ENCODE data around the gene CBX7. TPM values are rescaled to one million over a fixed set of nuclear protein-coding genes. Genes with fewer than 3 reads are reported as not detected.

CBX7 gene
- total and polyA plus RNA-seq, 2 experiments from 2014 or later = 2.6 to 11.5 TPM

DNA sequence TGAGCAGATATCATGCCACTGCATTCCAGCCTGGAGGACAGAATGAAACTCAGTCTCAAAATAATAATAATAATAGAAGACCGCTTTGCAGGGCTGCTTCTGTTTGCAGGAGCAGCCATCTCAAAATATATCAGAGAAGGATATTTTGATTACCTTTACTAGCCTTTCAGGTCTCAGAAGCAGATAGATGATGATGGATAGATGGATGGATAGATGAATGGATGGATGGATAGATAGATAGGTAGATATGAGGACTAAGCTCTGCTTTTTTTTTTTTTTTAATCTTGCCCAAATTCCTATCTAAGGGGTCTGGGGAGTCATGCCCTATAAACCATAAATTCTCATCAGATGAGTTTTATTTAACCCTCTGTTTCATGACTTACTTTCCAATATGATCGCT lies 36.9 kb downstream of the CBX7 start:
- Mint-ChIP-seq H3K36me3 (ENCODE audit: low read depth) (no peaks in the 10 kb centered on the region), H3K27ac (no peak overlapping the region), H3K27me3 (ENCODE audit: insufficient read depth, low read depth, poor library complexity) (peaks cover 12% of the 10 kb centered on the region), H3K9me3 (no peaks in the 10 kb centered on the region), H3K4me3 (no peak overlapping the region), H3K4me1 (peaks cover 42% of the 10 kb centered on the region)
- peaks cover 37% of the 10 kb centered on the region for H3K27me3 ChIP-seq (ENCODE audit: insufficient read depth)
- TF ChIP-seq ZNF114 (CRISPR knock-in tag; IDR thresholded peaks at IDR 0.05) (no peak), POLR2AphosphoS5 (IDR thresholded peaks at IDR 0.05; ENCODE audit: low read depth) (no peak), EZH2 (IDR thresholded peaks at IDR 0.05; ENCODE audit: low read depth, unreplicated experiment) (no peak), ZNF331 (CRISPR knock-in tag; IDR thresholded peaks at IDR 0.05; ENCODE audit: low read depth) (no peak), CREB1 (CRISPR knock-in tag; IDR thresholded peaks at IDR 0.05; ENCODE audit: low read depth) (no peak), EZH2phosphoT487 (IDR thresholded peaks at IDR 0.05; ENCODE audit: unreplicated experiment) (no peak), JUNB (IDR thresholded peaks at IDR 0.05; ENCODE audit: unreplicated experiment) (no peak), ZNF462 (CRISPR knock-in tag; IDR thresholded peaks at IDR 0.05) (no peak)
- TF ChIP-seq, protein P1, sequence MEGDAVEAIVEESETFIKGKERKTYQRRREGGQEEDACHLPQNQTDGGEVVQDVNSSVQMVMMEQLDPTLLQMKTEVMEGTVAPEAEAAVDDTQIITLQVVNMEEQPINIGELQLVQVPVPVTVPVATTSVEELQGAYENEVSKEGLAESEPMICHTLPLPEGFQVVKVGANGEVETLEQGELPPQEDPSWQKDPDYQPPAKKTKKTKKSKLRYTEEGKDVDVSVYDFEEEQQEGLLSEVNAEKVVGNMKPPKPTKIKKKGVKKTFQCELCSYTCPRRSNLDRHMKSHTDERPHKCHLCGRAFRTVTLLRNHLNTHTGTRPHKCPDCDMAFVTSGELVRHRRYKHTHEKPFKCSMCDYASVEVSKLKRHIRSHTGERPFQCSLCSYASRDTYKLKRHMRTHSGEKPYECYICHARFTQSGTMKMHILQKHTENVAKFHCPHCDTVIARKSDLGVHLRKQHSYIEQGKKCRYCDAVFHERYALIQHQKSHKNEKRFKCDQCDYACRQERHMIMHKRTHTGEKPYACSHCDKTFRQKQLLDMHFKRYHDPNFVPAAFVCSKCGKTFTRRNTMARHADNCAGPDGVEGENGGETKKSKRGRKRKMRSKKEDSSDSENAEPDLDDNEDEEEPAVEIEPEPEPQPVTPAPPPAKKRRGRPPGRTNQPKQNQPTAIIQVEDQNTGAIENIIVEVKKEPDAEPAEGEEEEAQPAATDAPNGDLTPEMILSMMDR (conservative IDR thresholded peaks at IDR 0.05; ENCODE audit: low read depth in 2 of 2) = no peak
- TF ChIP-seq, protein P2, sequence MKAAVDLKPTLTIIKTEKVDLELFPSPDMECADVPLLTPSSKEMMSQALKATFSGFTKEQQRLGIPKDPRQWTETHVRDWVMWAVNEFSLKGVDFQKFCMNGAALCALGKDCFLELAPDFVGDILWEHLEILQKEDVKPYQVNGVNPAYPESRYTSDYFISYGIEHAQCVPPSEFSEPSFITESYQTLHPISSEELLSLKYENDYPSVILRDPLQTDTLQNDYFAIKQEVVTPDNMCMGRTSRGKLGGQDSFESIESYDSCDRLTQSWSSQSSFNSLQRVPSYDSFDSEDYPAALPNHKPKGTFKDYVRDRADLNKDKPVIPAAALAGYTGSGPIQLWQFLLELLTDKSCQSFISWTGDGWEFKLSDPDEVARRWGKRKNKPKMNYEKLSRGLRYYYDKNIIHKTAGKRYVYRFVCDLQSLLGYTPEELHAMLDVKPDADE (IDR thresholded peaks at IDR 0.05) = no peak
- TF ChIP-seq, protein P3, sequence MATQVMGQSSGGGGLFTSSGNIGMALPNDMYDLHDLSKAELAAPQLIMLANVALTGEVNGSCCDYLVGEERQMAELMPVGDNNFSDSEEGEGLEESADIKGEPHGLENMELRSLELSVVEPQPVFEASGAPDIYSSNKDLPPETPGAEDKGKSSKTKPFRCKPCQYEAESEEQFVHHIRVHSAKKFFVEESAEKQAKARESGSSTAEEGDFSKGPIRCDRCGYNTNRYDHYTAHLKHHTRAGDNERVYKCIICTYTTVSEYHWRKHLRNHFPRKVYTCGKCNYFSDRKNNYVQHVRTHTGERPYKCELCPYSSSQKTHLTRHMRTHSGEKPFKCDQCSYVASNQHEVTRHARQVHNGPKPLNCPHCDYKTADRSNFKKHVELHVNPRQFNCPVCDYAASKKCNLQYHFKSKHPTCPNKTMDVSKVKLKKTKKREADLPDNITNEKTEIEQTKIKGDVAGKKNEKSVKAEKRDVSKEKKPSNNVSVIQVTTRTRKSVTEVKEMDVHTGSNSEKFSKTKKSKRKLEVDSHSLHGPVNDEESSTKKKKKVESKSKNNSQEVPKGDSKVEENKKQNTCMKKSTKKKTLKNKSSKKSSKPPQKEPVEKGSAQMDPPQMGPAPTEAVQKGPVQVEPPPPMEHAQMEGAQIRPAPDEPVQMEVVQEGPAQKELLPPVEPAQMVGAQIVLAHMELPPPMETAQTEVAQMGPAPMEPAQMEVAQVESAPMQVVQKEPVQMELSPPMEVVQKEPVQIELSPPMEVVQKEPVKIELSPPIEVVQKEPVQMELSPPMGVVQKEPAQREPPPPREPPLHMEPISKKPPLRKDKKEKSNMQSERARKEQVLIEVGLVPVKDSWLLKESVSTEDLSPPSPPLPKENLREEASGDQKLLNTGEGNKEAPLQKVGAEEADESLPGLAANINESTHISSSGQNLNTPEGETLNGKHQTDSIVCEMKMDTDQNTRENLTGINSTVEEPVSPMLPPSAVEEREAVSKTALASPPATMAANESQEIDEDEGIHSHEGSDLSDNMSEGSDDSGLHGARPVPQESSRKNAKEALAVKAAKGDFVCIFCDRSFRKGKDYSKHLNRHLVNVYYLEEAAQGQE (IDR thresholded peaks at IDR 0.05; ENCODE audit: unreplicated experiment) = no peak
- no peaks in the 10 kb centered on the region for H3K9me2 ChIP-seq (ENCODE audit: insufficient read depth)
- H3K4me2 ChIP-seq = peak overlapping the region; percentile 65
- no peaks in the 10 kb centered on the region for H3K79me2 ChIP-seq (replicated peaks; ENCODE audit: insufficient read depth)
- H3K4me1 ChIP-seq (ENCODE audit: insufficient read depth) = peaks cover 18% of the 10 kb centered on the region
- DNase-seq (ENCODE audit: low spot score) = no peak
- no peak for ATAC-seq
- H4K20me1 ChIP-seq (replicated peaks; ENCODE audit: insufficient read depth) = no peaks in the 10 kb centered on the region
- H3F3A ChIP-seq (replicated peaks; ENCODE audit: low read depth) = peaks cover 14% of the 10 kb centered on the region
- H3K36me3 ChIP-seq (ENCODE audit: insufficient read depth) = no peaks in the 10 kb centered on the region
- H3K27ac ChIP-seq (ENCODE audit: low read depth) = no peak overlapping the region
- no peak overlapping the region for H2AFZ ChIP-seq
- peak overlapping the region; percentile 24; the same call in 1 of the 2 replicates for H3K4me3 ChIP-seq

Data from GM23338 (cell line).